Stimulated activated CD8-positive, alpha-beta memory T cell treated with anti-CD3 and anti-CD28 coated beads, Interleukin-12 subunit alpha, Interleukin-12 subunit beta, amount 100 ng/mL, for 24 hours (primary cell): Measurements from ENCODE around the gene DNAJC15.

ENCODE experiments used
- DNase-seq: peaks from one replicate; pipeline ENCODE4 v3.0.0-alpha.2; 2020; ENCODE audit errors: extremely low read depth

Gene DNAJC15

DNA sequence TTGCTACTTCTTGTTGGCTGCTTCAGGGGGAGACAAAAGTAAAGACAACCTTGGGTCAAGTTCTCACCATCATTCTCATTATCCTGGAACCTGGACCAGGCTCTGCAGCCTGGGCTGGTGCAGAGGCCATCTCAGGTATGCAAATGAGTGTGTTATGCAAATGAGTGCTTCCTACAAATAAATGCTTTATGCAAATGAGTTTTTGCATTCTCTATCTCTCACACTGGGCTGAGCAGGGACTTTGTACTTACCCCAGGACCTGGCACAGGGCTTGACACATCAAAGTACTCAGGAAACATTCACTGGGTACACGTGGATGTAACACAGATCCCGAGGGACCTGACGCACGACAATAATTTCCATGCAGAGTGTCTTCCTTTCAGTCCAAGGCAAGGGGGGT, 103.0 kb downstream of the DNAJC15 start:
- no peak for DNase-seq

DNA sequence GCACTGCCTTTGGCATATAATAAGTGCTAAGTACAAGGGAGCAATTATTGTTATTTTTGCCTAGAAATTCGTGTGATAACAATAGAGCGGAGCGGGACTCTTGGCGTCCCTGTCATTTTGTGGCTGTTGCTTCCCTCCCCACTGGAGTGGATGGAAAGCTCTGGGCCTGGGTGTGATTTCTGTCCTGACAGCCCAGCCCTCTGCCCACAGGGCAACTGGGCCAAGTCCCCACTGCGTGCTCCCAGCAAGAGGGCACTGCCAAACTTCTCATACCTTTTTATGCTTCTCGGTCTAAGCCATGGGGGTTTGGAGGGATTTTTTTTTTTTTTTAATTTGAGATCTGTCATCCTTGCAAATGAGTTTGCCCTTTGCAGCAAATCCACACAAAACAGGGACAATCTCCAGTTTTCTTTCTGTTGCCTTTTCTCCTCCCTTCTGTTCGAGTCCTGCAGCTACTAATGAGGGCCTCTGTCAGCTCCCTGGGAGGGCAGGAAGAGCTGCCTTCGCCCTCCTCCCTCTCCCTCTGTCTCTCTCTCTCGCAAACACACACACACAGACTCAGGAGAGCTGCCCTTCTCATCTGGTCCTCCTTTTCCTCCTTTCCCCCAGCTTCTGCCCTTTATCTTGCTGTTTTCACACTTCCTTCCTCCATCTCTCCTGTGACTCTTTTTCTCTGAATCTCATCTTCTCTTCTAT, 103.9 kb downstream of the DNAJC15 start:
- DNase-seq = no peak

DNA sequence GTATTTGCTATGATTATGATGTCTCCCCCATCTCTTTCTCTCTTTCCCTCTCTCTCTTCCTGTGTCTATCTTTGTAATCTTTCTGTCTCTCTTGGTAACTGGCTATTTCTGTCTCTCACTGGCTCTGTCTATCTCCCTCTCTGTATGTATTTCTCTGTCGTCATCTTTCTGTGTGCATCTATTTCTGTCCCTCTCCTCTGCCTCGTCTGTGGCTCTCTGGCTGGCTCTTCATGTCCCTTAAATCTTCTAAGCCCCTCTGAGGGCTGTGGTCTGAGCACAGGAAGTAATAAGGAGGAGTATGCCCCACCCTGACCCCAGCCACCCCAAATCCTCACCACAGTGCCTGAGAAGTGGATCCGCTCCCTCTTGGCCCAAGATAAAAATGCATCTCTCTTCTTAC, 104.4 kb downstream of the DNAJC15 start:
- DNase-seq = no peak

DNA sequence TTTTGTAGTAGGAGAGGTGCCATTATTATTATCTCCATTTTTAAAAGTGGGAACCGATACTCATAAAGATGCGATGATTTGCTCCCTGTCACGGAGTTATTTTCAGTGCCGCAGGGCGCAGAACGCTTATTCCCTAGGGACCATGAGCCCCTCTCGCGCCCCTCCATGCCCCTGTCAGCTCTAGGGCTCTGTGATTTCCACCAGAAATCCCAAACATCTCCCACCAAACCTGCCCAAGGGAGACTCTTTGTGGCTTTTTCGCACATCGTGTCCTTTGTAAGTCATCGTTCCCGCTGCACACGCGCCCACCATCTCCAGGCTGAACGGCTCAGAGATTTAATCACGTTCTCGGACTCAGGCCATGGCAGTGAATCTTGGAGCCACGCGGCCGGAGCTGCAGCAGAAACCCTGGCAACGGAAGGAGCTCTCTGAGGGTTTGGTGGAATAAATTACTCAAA, 105.1 kb downstream of the DNAJC15 start:
- no peak for DNase-seq

DNA sequence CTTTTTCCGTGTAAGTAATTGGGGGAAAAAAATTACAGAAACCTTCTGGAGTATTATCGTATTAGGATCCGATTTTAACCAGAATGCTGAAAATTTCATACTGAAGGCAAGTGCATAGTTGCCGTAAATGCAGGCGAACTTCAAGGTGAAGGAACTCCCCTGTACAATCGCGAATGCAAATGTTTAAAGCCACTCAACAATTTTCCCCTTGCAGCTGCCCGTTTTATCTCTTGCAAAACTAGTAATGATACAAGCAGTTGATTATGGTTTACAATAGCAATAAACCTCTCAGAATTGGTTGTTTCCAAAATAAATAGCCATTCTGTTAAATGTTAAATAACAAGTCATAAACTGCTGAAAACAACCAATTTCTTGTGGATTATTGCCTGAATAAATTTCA, 105.7 kb downstream of the DNAJC15 start:
- no peak for DNase-seq

DNA sequence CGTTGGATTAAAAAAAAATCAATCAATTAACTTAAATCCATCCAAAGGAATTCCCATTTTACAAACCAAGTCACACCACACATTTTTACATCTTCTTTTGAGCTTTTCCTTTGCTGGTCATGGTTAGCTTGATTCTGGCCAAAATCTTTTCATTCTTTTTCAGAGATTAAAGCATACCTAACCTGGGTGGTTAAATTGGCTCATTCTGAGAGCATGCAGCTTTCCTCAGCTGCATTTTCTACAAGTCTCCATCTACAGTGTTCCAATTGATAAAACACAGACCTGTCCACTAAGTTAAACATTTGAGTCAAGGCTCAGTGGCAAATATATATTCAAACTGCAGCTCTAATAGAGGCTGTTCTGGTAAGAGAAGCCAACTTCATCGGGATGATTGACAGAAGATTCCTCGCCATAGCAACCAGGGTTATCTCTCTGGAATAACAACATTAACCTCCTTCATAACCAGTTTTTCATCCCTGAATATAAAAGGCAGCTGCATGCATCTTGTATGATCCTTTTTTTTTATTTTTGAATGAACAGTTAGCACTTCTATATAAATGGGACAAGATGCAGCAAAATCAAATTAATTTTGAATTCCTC, 106.2 kb downstream of the DNAJC15 start:
- DNase-seq = no peak

DNA sequence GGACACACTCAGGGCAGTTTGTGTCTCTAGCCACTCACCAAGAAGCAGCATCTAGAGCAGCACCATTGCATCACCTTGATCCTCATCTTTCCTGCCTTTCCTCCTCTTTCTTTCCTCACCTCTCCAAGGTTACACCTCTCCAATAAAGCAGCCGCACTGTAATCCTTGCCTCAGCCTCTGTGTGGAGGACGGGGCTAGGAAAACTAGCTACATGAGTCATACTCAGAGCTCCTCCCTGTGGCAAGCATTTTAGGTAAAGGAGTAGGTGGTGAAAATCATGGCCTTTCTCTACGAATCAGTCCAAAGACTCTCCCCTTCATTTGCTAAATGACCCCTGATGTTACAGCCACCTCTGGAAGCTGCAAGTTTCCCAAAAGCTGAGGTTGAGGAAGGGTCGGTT, 108.9 kb downstream of the DNAJC15 start:
- no peak for DNase-seq

DNA sequence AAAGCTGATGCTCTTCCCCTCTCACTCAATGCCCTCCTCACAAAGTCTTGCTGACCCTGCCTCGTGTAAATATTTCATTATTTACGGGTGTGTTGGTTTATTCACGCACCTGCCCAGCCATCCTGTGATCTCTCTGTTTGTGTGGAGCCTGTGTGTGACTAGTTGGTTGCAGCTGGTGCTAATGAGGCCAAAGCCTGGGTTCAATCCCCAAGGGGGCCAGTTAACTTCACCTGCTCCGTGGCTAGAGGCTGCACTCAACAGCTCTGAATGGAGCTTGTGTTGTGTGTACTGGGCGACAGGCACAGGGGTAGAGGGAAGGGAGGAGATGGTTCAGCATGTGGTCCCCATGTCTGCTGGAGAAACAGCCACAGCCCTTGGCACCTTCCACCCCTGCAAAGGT, 109.5 kb downstream of the DNAJC15 start:
- no peak for DNase-seq

DNA sequence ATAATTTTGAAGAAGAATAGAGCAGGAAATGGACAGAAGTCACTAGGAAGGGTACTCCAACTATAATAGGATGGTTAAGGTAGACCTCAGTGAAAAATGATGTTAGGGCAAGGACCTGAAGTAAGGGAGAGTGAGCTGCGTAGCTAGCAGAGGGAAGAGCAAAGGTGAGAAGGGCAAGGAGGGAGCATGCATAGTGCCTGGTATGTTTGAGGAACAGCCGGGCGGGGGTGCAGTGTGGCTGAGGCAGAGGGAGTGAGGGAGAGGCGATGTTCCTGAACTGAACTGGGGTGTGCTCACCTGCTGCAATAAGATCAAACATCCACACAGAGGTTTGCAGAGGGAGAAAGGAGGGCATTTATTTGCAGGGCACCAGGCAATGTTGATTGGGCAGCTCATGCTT, 110.4 kb downstream of the DNAJC15 start:
- DNase-seq = no peak

DNA sequence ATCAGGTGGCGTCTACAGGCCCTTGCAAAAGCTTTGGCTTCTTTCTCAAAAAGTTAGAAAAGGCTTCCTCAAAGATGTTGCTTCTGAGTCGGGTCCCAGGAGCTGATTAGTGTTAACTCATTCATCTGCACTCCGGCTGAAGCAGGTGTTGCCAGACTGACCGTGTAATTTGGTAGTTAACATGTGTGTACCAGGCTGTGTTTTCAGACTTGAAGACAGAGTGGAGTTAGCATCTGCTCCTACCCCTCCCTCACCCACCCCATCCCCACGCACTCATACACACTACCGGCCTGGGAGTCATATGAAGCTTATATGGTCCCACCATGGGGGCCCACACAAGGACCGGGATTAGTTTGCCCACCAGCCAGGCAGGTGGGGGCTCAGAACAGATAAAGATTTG, 111.5 kb downstream of the DNAJC15 start:
- no peak for DNase-seq

DNA sequence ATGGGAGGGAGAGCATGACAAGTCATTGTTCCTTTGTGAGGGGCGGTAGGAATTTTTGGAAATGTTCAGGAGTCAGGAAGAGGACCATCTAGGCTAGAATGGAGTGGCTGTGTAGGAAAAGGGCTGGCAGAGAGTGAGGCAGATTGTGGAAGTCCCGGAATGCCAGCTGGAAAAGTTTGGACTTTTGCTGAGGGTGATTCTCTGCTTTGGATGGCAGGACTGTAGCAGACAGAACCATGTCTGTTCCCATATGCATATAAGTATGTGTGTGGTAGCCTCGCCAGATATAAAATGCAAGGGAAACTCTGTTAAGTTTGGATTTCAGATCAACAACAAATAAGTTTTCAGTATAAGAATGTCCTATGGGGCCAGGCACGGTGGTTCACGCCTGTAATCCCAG, 112.1 kb downstream of the DNAJC15 start:
- no peak for DNase-seq

DNA sequence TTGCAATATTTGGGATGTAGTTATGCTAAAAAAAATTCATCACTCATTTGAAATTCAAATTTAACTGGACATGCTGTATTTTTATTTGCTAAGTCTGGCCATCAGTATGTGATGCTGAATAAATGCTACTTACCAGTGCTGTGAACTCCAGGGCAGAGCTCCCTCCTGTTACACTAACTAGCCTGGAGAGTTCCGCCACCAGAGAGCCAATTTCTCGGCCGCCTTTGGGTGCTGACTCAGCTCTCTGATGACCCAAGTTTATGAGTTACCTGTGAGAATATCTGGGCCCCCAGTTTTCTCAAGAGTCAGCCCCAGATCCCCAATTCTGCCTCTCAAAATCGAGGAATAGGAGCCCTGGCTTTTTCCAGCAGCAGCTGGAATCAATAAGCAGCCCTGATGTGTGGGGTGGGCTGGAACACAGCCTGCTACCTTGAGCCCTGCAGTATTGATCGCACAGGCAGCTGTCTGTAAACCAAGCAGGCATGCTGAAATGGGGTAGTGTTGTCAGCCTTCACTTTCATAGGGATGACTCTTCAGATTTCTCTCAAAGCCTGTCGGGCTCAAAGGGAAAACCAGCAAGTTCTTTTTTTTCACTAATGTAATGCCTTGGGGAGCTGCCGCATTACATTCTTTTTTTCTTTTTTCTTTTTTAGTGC, 113.7 kb downstream of the DNAJC15 start:
- no peak for DNase-seq

DNA sequence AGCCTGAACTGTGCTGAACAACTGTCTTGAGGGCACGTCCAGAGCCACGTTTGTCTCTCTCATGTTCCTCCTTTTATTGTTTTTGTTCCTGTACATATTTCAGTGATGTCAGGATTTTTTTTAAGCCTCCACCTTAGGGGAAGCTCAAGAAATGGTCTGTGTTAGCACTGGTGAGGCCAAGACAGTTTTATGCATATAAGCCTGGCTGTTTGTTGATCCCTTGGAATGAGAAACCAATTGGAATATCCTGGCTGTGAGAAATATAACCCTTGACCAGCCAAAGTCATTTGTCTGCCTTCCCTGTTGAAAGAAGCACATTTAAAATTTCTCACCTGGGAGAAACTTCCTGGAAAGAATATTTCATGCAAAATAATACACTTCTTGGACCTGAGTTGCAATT, 115.8 kb downstream of the DNAJC15 start:
- no peak for DNase-seq

DNA sequence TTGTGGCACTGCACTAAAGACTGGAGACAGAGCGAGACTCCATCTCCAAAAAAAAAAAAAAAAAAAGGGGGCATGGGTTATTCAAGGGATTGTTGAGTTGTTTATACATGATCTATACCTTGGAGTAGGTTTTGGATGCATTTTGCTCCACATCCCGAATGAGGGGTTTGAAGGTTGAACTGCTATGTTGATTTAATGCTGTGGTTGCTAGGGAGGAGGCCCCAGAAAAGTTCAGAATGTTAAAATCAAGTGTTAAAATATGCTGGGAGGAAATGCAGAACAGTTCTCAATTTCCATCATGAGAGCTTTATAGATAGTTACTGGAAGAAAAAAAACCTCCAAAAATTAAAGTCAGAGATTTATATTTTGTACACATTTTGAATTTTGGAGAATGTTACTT, 116.5 kb downstream of the DNAJC15 start:
- DNase-seq = no peak

DNA sequence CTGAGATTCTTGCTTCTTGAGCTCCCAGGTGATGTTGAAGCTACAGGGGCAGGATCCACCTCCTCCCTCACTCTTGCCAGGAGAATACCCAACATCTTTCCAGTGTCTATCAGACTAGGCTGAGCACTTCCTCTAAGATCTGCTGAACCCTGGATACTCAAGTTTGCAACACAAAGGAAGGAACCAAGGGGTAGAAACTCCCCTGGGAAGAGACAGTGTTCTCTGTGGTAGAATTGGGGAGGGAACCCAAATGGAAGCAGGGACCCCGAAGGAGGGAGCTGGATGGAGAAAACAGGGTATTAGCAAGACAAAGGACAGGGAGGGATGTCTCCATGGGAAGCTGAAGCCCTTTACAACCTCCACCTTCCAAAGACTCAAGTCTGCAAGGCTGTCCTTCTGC, 117.6 kb downstream of the DNAJC15 start:
- DNase-seq = no peak

DNA sequence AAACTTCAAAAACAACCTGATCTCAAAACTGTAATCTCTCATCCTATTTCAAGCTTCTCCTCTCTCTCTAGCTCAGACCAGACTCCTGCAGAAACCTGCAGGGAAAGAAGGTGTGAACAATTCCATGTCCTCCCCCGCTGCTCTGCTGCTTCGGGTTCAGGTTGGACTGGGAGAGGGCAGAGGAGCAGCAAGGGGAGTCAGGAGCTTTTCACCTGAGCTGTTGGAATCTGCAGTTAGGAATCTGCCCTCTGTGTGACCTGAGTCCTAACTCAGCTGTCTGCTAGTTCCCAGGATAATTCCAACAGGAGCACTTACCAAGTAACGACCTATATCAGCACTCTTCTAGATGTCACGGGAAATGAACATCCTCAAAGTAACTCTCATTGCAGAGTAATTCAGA, 118.3 kb downstream of the DNAJC15 start:
- no peak for DNase-seq

DNA sequence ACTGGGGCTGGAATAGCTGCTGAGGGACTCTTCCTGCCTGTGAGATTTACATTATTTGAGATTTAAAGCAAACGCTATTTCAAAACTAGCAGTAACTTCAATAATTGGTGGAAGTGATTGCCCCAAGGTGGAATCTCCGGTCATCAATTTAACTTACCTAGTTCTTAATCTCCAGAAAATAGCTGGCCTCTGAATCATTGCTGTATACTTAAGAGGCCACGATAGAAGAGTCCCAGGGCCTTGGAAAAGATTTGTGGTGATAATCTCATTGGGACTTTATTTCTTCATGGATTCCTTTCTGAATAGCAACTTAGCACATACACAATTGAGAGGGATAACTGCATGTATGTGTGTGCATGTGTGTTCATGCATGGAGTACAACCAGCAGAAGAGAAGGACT, 120.2 kb downstream of the DNAJC15 start:
- DNase-seq = no peak

DNA sequence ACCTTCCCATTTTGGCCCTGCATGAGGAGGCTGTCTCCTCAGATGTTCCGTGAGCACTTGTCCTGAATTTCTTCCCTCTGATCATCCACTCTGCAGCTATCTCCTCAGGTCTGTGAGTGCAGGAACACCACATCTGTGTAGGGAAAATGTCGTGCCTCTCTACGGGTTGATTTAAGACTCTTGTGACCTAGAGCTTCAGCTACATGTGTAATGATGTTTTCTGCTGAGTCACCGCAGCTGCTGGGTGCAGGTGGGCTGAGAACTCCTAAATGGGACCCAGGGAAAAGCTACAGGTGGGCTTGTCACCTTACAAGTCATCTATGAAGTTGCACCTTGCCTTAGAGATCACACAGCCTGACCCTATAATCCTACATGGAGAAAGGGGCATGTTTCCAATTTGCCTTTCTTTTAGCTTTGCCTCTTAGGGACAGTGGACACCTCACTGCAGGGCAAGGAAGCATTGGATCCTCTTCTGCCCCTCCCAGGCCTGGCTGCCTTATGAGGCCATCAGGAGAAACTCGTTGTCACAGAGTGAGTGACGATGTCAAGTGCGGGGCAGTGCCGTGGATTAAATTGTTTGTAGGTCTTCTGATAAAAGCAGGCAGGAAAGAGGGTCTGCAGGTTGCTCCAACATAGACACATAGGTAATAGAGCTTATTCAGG, 122.3 kb downstream of the DNAJC15 start:
- DNase-seq = no peak

DNA sequence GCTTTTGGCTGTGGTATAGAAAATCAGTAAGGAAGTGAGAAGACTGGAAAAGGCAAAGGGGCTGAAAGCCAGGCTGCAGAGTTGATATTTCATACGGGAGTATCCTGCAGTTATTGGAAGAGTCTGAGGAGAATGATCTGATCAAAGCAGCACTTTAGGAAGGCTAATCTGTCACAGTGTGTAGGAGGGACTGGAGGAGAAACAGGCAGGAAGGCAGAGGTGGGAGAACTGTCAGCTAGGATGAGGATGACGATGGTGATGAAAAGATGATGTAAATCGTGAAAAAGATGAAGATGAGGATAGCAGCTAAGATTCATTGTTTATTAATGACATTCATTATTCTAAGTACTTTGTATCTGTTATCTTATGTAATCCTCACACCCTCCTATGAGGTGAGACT, 123.0 kb downstream of the DNAJC15 start:
- DNase-seq = no peak

DNA sequence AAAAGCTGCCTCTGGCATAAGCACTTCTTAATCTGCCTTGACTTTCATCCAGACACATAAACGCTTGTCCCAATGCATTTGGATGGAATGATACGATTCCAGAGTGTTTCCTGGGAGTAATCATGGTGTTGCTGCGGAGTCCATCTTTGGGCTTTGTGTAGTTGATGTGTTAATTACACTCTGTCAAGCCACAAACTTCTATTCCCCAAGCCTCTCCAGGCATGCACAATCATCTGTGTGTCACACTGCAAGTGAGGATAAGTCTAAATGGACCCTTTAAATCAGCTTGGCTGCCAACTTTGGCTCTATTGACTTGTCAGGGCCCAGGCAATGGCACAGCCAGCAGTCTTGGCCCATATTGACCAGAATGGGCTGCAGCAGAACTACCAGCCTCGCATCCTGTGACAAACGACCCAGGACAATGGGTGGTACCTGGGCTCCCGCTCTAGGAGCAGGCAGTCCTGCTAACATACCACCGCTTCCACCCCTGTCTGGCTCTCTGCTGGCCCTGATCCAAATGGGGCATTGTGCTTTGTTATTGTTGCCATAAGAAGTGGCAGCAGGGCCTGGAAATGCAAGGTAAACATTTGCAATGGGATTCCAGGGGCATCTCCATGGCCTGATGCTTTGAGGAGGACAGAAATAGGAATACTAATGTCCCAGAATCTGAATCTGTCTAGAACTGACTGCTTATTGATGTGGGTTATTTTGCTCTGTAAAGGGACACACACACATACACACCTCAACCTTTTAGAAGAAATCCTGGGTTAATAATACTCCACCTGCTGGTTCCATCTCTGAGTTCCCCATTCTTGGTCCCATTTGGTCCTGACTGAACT, 127.2 kb downstream of the DNAJC15 start:
- DNase-seq = no peak

DNA sequence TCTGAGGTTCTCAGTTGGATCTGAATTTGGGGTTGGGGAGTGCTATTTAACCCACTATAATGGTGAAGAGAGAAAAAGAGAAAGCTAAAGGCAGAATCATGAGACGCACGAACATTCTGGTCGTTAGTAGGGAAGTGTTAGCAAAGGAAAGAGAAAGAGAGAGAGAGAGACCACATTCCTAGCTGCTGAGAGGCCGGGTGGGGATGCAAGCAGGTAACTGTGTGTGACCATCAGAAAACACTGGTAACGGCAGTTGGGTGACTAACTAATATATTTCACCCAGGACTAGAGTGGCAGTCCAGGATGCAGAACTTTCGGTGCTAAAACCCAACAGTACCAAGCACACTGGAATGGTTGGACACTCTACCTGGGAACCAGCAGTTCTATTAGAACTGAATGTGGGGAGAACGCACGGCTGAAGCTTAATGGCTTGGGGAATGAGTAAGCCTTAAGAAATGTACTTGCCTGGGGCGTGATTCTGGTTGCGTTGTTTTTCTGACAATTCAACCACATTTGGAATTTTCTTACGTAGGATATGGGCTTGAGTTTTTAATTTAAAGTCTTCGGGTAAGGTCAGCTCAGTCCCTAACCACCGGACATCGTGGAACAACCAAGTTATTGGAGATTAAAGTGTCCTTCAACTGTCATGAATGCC, 130.2 kb downstream of the DNAJC15 start:
- DNase-seq = no peak
